ENCODE results near the gene ARHGEF26.

- TF ChIP-seq CTCF (IDR thresholded peaks at IDR 0.05; ENCODE audit: borderline replicate concordance, extremely low read depth, low read length, poor library complexity, severe bottlenecking) (no peak), EZH2 (IDR thresholded peaks at IDR 0.05; ENCODE audit: borderline replicate concordance, low read depth, low read length, severe bottlenecking) (no peak)
Measured at GRCh38 chr3:154188437-154188836, 67.2 kb downstream of the ARHGEF26 start.

All from DND-41 (cell line).